NCI-H82 treated with DMSO at 0.1 percent for 48 hours (cell line): Measurements from ENCODE around the gene CLDND1.

Experiments
- DNase-seq: peaks from one replicate; lab custom pipeline; 2025; ENCODE audit not compliant: unreplicated experiment; lab: John Stamatoyannopoulos, UW

CLDND1 gene

GRCh38 chr3:98521897-98522543 lies 682 bp downstream of the CLDND1 start:
- DNase-seq, result peak; percentile 35

DNA sequence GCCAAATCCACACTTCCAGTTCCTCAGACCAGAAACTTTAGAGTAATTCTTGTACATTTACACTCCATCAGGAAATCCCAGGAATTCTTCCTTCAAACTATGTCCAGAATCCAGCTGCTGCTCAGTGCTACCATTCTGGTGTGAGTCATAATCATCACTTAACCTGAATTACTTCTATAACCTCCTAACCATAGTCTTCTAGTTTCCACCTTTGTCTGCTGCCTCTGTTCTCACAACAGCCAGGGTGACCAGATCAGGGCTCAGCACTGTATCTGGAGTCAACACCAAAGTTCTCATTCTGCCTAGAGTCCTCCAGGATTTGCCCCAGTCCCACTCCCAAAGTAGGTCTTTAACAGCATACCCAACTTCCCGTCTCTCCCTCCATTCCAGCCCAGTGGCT lies 3.4 kb downstream of the CLDND1 start:
- DNase-seq, result no peak

DNA sequence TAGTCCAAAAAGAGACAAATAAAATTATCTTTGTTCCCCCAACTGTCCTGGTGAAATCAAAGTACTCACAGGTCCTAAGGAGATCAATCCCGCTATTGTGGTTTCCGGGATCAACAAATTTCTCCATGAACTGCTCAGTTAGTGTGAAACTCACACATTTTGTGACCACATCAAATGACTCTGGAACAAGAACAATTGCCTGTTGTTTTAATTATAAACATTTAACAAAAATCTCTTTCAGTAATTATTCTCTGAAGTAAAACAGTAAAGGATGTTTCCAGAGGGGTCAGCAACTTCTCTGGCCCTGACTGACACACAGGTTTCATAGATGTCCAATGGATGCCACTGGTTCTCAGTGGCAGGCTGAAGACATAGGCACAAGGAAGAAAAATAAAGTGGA lies 3.9 kb downstream of the CLDND1 start:
- DNase-seq, result no peak

DNA sequence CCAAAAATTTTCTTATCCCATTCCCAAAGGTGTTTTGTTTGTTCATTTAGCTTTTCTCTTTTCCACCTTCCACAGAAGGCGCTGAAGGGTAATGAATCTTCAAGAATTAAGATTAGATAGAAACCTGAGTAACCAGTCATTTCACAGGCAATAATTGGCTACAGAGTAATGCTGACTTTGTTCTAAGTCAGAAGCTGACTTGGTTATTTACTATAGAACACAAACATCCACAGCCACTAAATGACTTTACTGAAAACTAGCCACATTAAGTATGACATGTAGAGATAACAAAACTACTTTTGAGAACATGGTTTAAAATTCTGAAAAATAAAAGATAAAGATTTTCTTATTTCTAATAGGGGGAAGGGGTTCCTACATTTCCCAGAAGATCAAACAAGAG lies 7.8 kb downstream of the CLDND1 start:
- no peak for DNase-seq

- DNase-seq, result no peak
Observed at GRCh38 chr3:98513736-98514135, 9.0 kb downstream of the CLDND1 start.

GRCh38 chr3:98513091-98513511 lies 9.6 kb downstream of the CLDND1 start:
- no peak for DNase-seq

- DNase-seq, result no peak
Observed at GRCh38 chr3:98512576-98512975, 10.1 kb downstream of the CLDND1 start.

DNA sequence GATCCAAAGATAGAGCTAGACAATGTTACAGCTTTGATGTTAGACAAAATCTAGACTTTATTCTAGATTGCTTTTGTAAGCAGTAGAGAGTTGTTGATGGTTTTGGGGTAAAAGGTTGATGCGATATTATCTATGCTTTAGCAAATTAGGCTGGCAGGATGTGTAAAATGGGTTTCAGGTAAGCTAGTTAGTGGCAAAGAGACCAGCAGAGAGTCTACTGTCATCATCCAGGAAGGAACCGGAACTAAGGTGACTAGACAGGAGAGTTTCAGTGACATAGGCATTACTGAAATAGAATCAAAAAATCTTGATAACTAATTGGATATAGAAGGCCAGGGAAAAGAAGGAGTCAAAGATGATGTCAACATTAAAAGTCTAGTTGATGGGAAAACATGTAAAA lies 14.1 kb downstream of the CLDND1 start:
- DNase-seq, result no peak

GRCh38 chr3:98504539-98504938 lies 18.2 kb downstream of the CLDND1 start:
- no peak for DNase-seq

GRCh38 chr3:98501863-98502576 lies 20.7 kb downstream of the CLDND1 start:
- DNase-seq, result no peak

DNA sequence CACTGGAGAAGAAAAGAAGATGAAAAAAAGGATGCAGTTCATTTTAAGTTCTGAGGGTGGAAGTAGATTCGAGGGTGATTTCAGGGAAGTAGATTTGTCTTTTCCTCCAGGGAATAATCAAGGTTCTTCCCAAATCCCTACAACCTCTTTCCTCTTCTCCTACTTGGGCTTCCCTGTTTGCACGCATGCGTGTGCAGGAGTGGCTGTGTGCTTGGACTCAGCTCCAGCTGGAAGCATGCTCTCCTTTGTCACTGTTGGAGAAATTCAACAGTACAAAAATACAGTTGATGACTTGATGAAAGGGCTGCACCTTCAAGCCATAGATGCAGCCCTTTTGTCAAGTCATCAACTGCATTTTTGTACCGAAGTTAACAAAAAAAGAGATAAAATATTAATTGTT lies 21.4 kb downstream of the CLDND1 start:
- no peak for DNase-seq

GRCh38 chr3:98500019-98500418 lies 22.7 kb downstream of the CLDND1 start:
- DNase-seq, result no peak

GRCh38 chr3:98497381-98497780 lies 25.3 kb downstream of the CLDND1 start, which contains the start of gene OR5K2:
TSS of gene OR5K2 (plus strand) at chr3:98497681. CDS start at chr3:98497681, 0 bp downstream.
- DNase-seq, result no peak

DNA sequence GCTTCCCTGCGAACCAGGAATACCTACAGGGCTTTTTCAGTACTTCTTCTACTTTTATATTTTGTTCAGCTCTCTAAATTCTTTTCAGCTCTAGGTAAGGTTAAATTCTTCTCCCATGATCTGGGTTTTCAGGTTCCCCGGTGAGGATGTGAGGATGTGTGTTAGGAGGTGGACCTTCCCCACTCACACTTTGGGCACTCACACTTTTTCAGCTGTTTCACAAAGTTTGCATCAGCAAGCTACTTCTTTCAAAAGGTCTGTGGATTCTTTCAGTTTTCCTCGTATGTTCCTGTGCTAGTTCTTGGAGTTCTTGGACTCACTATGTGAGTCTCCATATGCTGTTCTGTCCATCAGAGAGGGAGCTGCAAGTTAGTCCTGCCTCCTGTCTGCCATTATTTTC lies 39.1 kb downstream of the CLDND1 start:
- no peak for DNase-seq

DNA sequence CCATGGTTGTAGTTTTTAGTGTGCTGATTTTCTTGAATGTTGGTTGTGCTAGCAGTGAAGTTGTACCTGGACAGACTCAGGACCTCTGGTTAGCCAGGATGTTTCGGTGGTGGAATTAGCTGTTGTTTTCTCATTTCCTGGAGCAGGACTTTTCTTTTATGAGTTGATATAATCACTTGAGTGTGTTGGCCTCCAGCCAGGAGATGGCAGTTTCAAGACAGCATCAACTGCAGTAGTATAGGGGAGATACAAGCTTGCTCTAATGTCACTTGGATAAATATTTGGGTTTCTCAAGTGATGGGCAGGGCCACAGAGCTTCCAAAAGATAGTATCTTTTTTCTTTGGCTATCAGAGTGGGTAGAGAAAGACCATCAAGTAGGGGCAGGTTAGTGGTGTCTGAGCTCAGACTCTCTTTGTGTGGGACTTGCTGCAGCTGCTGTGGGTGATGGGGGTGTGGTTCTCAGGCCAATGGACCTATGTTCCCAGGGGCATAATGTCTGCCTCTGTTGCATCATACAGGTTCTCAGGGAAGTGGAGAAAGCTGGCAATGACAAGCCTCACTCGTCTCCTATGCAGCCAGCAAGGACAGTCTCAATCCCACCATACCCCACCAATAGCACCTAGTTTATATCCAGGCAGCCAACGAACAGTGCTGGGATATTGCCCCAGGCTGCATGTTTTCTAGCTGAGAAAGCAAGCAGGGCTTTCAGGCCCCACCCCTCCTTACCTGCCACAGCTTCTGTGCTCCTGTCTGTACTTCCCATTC lies 39.8 kb downstream of the CLDND1 start:
- DNase-seq, result no peak
